HEK293T (cell line): ENCODE data around the gene KIRREL1.

ENCODE experiments used
- BHLHE40 ChIP-seq: fragments of 450-650 bp; IDR thresholded peaks from 2 replicates; pipeline ENCODE4 v1.6.1; 2016; ENCODE audit warnings: mild to moderate bottlenecking, moderate library complexity, borderline replicate concordance
- ELF4 ChIP-seq: fragments of 450-650 bp; IDR thresholded peaks from 2 replicates; pipeline ENCODE4 v1.6.1; 2017; ENCODE audit warnings: antibody characterized with exemption
- FOXA1 ChIP-seq: fragments of 450-650 bp; IDR thresholded peaks from 2 replicates; pipeline ENCODE4 v1.6.1; 2016; ENCODE audit warnings: mild to moderate bottlenecking
- FOXK2 ChIP-seq: fragments of 450-650 bp; IDR thresholded peaks from 2 replicates; pipeline ENCODE4 v1.6.1; 2016; ENCODE audit warnings: mild to moderate bottlenecking
- FOXM1 ChIP-seq: fragments of 450-650 bp; IDR thresholded peaks from 2 replicates; pipeline ENCODE4 v1.6.1; 2017; ENCODE audit warnings: mild to moderate bottlenecking, borderline replicate concordance
- HDGF ChIP-seq: fragments of 450-650 bp; IDR thresholded peaks from 2 replicates; pipeline ENCODE4 v1.6.1; 2017; ENCODE audit warnings: antibody characterized with exemption, borderline replicate concordance
- LEF1 ChIP-seq: fragments of 450-650 bp; IDR thresholded peaks from 2 replicates; pipeline ENCODE4 v1.6.1; 2017; ENCODE audit warnings: mild to moderate bottlenecking, borderline replicate concordance
- PKNOX1 ChIP-seq: fragments of 450-650 bp; IDR thresholded peaks from 2 replicates; pipeline ENCODE4 v1.6.1; 2016
- SP1 ChIP-seq: fragments of 450-650 bp; IDR thresholded peaks from 2 replicates; pipeline ENCODE4 v1.6.1; 2017
- SUZ12 ChIP-seq: fragments of 450-650 bp; IDR thresholded peaks from 2 replicates; pipeline ENCODE4 v1.6.1; 2016; ENCODE audit warnings: mild to moderate bottlenecking
- TARDBP ChIP-seq: fragments of 450-650 bp; IDR thresholded peaks from 2 replicates; pipeline ENCODE4 v1.6.1; 2016
- ZNF384 ChIP-seq: fragments of 450-650 bp; IDR thresholded peaks from 2 replicates; pipeline ENCODE4 v1.6.1; 2016

- TF ChIP-seq SUZ12 (no peak), SP1 (no peak), BHLHE40 (no peak), ZNF384 (no peak), FOXM1 (no peak), HDGF (no peak), LEF1 (no peak), ELF4 (no peak), PKNOX1 (no peak), TARDBP (no peak), FOXK2 (no peak), FOXA1 (no peak)
Observed at GRCh38 chr1:158013840-158014730, 20.6 kb downstream of the KIRREL1 start.
